Cerebellar nuclear complex (tissue), 1 donor: ENCODE results near the gene HSPB9.

Experiments used
- DNase-seq, 2 experiments: peaks; one replicate each; lab custom pipeline; 2025; lab: John Stamatoyannopoulos, UW

HSPB9 gene, protein sequence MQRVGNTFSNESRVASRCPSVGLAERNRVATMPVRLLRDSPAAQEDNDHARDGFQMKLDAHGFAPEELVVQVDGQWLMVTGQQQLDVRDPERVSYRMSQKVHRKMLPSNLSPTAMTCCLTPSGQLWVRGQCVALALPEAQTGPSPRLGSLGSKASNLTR

DNA sequence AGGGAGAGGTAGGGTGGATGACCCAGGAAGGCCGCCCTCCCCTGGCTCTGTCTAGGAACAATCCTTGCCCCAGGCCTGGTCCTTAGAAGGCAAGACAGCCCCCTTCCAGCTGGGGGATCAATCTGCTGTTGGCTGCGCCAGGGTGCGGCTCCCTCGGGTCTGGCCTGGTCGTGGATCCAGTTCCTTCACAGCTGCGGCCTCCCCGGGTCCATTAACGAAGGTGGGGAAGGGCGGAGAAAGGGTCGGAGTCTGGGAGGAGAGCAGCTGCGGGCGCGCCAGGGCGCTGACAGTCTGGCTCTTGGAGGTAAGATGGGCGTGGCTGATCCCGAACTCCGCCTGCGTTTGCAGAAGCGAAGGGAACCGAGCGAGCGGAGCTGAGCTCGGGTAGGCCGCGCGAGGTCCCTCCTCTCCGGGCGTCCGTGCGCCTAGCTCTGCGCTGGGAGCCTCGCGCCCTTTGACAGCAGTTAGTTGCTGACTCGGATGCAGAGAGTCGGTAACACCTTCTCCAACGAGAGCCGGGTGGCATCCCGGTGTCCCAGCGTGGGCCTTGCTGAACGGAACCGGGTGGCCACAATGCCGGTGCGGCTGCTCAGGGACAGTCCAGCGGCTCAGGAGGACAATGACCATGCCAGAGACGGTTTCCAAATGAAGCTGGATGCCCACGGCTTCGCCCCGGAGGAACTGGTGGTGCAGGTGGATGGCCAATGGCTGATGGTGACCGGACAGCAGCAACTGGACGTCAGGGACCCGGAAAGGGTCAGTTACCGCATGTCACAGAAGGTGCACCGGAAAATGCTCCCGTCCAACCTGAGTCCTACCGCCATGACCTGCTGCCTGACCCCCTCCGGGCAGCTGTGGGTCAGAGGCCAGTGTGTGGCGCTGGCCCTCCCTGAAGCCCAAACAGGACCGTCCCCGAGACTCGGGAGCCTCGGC lies at the start of gene HSPB9:
Gene HSPB9 (plus strand): TSS at position 434 of the 933 bp plus-strand sequence. CDS start 47 bp downstream, at position 481.
- DNase-seq: no peak

- DNase-seq: no peak
Measured at GRCh38 chr17:42075789-42076188, 46.8 kb upstream of the HSPB9 start.

- no peak for DNase-seq
Measured at GRCh38 chr17:42076797-42077559, 45.6 kb upstream of the HSPB9 start.

DNA sequence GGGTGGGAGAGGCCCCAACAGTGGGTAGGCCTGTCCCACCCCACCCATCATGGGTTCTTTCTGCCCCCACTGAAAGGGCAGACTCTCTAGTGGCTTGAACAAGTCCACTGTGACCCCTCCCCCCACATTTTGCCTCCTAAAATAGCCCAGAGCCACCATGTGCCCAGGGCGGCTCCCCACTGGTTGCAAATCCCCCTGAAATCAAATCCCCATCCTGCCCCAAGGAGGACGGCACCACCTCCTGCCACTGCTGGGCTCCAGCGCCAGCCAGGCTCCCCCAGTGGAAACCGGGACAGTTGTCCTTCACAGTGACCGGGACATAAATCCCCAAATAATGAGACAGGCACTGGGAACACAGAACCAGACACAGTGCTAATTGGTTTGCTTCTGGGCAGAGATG lies 44.8 kb upstream of the HSPB9 start:
- no peak for DNase-seq

DNA sequence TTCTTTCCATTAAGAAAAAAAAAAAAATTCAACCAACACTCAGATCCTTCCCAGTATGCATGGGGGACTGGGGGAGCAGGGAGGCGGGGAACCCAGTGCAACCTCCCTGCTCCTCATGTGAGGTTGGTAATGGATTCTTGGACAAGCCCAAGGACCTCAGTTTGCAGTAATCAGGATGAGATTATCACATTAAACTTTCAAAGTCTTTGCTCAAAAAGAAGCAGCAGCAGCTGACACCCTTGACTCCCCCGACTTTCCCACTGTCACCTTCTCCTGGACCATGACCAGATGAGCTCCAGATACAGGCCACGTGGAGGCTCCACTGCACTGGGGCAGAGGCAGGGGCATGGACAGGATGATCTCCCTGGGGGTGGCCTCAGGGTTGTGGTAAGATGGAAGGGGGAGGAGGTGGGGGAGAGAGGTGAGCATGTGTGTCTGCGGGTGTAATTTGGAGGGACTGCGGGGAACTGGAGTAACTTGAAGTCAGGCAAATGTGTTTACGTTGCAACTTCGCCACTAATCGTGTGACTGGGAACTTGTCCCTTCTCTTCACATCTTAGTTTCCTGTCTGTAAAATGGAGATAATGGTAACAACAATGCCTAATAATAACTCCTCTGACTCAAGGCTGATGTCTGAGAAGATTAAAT lies 44.1 kb upstream of the HSPB9 start:
- DNase-seq: no peak

DNA sequence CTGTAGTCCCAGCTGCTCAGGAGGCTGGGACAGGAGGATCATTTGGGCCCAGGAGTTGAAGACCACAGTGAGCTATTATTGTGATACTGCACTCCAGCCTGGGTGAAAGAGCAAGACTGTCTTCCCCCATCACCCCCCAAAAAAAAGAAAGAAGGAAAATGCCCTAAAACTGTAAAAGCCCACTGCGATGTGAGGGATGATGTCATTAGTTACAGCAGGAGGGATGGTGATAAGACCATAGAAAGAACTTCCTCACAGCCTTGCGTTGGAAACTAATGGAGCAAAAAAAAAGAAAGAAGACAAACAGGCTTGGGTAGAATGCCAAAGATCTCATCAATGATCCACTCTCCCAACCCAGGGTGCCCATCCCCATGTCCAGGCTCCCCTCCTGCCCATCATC lies 43.1 kb upstream of the HSPB9 start:
- no peak for DNase-seq

DNA sequence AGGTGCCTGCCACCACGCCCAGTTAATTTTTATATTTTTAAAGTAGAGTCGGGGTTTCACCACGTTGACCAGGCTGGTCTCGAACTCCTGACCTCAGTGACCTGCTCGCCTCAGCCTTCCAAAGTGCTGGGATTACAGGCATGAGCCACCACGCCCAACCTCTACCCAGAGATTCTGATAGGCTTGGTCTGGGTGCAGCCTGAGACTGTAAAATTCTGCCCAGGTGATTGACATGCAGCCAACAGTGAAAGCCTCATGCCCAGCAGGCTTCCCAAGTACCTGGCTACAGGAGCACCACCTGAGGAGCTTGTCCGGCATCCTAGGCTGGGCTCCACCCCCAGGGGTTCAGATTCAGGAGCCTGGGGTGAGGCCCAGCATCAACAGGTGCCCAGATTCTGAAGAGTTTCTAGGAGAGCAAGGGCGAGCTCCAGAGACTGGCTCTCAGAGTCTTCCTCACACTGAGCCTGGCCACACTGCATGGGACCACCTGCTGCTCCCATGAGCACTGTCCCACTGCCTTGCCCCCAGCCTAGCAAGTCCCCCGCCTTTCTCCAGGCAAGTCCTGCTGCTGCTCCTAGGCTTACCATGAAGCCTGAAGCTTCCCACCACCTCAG lies 41.0 kb upstream of the HSPB9 start:
- no peak for DNase-seq

GRCh38 chr17:42087042-42087701 lies 35.4 kb upstream of the HSPB9 start:
- DNase-seq: no peak

GRCh38 chr17:42087736-42088705 lies 34.6 kb upstream of the HSPB9 start:
- no peak for DNase-seq

- DNase-seq: no peak
Measured at GRCh38 chr17:42088736-42089135, 33.9 kb upstream of the HSPB9 start.

- DNase-seq: no peak
Measured at GRCh38 chr17:42090964-42091790, 31.4 kb upstream of the HSPB9 start.

DNA sequence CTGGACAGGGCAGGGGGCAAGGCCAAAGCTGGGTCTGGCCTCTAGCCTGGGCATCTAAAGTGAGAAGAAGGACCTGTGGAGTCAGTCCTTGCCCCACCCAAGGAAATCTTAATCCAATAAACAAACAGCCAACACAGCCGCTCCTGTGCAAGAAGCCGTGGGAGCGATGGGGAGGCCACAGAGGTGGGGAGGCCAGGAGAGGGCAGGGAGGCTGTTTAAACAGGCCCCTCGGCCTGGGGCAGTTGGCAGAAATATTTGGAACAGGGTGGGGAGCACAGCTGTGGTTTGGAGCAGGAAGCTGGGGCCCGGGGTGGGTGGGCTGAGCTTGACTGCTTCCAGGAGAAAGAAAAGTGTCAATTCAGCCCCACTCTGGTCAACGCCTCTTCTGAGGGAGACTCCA lies 29.7 kb upstream of the HSPB9 start:
- DNase-seq: no peak

- no peak for DNase-seq
Measured at GRCh38 chr17:42094375-42095069, 28.1 kb upstream of the HSPB9 start.

DNA sequence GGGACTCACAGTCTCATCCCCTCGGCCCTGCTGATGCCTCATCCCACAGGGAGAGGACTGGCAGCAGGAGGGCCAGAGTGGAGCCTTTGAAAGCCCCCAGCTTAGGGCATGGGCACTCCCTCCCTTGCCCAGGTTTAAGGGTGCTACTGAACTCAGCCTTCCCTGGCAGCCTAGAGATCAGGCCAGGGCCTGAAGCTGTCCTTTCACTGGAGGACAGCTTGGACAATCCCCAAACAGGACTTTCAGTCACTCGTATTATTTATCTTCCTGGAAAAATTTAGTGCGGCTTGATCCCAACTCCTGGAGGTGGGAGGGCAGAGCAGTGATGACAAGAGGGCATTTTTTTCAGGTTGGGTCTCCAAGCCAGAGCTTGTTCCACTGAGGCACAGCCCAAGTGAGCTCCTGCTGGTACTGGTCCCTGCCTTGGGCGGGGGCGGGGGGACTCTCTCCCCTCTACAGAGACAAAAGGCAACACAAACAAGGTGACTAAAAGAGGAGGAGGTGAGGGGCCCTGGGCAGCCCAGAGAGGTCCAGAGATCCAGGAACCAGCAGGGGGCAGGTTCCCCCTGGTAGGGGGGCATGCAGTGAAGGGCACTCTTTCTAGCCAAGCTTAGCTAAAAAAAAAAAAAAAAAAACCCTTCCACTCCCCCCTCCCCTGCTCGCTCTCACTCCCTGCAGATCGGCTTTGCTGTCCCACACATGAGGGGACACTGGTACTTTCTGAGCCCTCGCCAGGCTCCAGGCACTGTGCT lies 26.1 kb upstream of the HSPB9 start:
- DNase-seq: no peak

DNA sequence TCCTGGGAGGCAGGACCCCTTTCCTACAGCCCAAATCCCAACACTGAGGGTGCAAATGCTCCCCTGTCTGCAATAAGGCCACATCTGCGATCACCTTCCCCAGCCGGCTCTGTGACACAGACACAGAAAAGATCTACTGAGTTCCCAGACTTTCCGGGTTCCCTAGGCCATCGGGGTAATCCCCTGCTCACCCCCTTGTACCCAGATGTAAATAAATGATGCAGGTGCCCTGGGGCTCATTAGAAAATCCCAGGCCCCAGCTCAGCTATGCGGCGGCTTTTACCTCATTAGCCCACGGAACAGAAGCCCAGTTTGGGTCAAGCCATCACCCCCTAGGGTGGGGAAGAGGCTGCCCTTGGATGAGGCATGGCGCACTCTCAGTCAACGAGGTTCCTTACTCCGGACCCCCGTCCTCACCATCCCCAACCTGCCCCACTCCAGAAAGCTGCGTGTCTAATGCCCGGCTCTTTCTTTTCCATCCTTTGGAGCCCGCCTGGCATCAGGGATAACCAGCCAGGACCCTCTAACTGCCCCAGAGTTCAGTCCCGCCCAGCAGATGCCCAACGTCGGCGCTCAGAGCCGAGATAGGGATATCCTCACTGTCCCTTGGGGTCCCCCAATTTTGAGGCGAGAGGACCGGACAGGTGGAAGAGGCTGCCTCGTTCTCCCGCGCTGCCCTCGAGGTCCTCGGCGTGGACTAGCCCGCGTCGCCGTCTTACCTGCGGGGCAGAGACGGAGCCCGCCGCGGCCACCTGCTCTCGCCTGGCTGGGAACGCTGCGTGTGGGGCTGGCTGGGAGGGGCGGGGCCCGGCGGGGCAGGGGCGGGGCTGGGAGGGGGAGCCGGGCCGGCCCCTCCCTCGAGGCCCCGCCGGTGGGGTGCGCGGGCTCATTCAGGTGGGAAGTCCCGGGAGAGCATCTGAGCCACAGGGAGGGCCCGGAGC lies 24.6 kb upstream of the HSPB9 start, which contains the start of gene ZNF385C:
Gene ZNF385C (minus strand): TSS at position 783 of the 941 bp plus-strand sequence. CDS start 35,417 bp downstream, outside the sequence.
- DNase-seq: no peak

DNA sequence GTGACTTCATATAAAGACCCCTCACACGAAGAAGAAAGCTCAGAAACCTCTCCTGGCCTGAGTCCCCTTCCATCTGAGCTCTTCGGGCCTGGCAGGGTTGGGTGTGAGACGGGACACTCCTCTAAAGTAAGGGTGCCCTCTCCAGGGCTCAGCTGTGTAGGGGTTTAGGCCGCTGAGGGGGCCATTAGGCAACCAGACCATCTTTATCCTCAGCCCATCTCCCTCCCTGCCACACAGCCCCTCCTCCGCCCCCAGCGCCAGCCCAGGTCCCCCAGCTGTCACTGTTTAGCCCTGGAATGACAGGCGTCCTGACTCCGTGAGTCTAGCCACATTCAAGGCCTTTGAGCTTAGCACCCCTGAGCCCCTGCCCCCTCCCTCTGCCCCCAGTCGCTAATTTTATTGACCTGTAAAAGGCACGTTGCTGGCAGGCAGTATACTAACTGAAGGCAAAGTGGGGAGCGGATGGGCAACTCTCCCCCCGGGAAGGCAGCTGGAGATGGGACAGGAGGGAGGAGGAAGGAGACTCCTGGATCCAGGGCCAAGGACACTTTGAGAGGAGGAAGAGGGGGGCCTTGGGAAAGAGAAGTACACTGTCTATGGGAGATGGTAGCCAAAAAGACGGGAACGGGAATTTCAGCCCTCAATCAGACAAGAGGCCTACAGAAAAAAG lies 23.7 kb upstream of the HSPB9 start:
- DNase-seq: no peak
